Retinal pigment epithelial cell (primary cell): ENCODE data around the gene SRSF9.
"Not testable (repeated sequence)": the region's sequence is repeated elsewhere in the genome, so short reads cannot be mapped to it uniquely, and the experiment has no call there.

ENCODE experiments used
- DNase-seq: peaks from one replicate; pipeline ENCODE4 v3.0.0-alpha.2; 2010; ENCODE audit warnings: low read depth
- H3K4me3 ChIP-seq: 2 replicates; pipeline ENCODE4 v1.5.1; 2011; ENCODE audit warnings: mild to moderate bottlenecking, low read length, control low read depth, moderate library complexity
- TF ChIP-seq, protein P1 (sequence below): conservative IDR thresholded peaks from 2 replicates; pipeline ENCODE4 v1.5.1; 2011; ENCODE audit warnings: low read depth, low read length, control low read depth, inconsistent platforms

The SRSF9 gene

GRCh38 chr12:120447992-120448391, 21.6 kb downstream of the SRSF9 start:
- H3K4me3 ChIP-seq: no peak overlapping the region
- TF ChIP-seq, protein P1, sequence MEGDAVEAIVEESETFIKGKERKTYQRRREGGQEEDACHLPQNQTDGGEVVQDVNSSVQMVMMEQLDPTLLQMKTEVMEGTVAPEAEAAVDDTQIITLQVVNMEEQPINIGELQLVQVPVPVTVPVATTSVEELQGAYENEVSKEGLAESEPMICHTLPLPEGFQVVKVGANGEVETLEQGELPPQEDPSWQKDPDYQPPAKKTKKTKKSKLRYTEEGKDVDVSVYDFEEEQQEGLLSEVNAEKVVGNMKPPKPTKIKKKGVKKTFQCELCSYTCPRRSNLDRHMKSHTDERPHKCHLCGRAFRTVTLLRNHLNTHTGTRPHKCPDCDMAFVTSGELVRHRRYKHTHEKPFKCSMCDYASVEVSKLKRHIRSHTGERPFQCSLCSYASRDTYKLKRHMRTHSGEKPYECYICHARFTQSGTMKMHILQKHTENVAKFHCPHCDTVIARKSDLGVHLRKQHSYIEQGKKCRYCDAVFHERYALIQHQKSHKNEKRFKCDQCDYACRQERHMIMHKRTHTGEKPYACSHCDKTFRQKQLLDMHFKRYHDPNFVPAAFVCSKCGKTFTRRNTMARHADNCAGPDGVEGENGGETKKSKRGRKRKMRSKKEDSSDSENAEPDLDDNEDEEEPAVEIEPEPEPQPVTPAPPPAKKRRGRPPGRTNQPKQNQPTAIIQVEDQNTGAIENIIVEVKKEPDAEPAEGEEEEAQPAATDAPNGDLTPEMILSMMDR: no peak
- no peak for DNase-seq

DNA sequence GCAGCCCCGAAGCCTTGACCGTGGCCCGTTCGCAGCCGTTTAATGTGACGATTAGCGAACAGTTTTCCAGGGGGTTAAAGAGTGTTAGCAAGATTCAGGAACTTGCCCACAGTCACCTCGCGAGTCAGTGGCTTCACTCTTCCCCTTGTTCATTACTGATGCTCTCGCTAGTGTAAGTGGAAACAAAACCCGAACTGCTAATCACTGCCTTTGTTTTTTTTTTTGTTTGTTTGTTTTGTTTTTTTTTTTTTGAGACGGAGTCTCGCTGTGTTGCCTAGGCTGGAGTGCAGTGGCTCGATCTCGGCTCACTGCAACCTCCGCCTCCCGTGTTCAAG, 22.7 kb downstream of the SRSF9 start:
- DNase-seq: not testable (repeated sequence)

GRCh38 chr12:120445911-120446843, 23.4 kb downstream of the SRSF9 start, which contains the start of the genes GATC and TRIAP1:
GATC (plus strand) TSS chr12:120446444; CDS start chr12:120446481, 37 bp downstream.
TRIAP1 (minus strand) TSS chr12:120446384; CDS start chr12:120446372, 12 bp downstream.
- TF ChIP-seq, protein P1: no peak
- DNase-seq: no peak
- H3K4me3 ChIP-seq: peak within 1 kb of the TSS; percentile 97

More for the DNA sequence above, 22.7 kb downstream of the SRSF9 start:
- peak overlapping the region; percentile 97 for H3K4me3 ChIP-seq

DNA sequence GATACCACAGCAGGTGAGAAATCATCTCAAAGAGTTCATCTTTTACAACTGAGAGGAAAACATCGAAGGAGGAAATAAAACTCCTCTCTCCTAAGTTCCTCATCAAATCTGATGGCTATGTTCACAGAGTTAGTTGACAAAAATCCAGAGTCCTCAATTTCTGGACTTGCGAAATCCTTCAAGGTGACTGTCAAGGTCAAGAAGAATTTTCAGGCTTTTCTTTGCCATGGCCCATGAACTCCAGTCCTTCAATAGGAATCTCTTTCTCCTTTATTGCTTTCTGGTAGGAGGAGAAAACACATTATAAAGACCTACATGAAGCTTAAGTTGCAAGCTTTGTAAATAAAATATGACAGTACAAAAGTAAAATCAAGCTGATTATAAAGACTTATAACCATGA, 24.9 kb downstream of the SRSF9 start:
- no peak overlapping the region for H3K4me3 ChIP-seq
- TF ChIP-seq, protein P1: no peak
- DNase-seq: no peak

DNA sequence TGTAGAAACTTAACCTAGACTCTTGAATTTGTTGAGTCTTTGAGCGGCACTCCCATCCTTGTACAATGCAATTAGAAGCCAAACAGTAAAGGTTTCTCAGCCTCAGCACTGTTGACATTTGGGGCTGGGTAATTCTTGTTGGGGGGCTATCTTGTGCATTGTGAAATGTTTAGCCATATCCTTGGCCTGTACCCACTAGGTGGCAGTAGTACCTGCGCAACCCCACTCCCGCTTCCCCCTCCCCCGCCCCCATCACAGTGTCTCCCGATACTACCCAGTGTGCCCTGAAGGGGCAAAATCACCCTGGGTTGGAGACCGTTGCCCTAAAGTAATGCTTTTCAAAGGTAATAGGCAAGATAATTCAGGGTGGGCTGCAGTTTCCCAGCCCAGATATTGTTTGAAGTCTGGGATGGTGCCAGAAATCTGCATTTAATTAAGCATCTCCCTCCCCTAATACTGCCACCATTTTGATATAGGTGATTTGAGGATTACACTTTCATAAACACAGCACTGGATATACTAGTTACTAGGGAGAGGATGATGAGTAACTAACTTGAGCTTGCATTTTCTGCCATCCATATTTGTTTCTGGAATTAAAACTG, 29.8 kb downstream of the SRSF9 start:
- no peak overlapping the region for H3K4me3 ChIP-seq
- DNase-seq: no peak
- TF ChIP-seq, protein P1: peak; percentile 70

DNA sequence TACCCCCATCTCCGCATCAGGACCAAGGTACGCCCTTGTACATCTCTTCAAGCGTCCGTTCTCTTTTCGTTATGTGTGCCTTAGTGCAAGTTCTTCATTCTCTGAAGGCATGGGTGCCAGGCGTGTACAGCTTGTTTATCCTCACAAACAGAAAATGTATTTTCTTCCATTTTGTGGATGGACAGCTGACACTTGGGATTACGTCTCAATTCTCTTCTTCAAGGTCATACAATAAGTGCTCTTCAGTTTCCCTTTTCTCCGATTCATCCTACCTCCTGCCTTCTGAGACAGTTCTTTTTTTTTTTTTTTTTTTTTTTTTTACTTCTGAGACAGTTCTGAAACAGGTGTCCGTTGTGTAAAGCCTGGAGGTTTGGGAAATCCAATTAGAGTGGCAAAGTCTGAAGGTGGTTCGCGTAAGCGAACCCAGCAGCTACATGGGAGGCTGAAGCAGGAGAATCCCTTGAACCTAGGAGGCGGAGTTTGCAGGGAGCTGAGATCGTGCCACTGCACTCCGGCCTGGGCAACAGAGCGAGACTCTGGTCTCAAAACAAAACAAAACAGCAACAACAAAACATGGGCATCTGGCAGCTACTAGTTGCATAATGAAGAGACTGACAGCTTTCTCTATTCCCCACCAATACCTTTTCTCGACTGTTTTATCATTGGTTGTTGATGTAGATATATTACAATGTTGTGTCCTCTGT, 30.9 kb downstream of the SRSF9 start:
- peak overlapping the region; percentile 87 for H3K4me3 ChIP-seq
- DNase-seq: no peak
- TF ChIP-seq, protein P1: no peak

GRCh38 chr12:120437735-120438494, 31.6 kb downstream of the SRSF9 start, which contains the start of gene COX6A1:
COX6A1 (plus strand) TSS chr12:120438113; CDS start chr12:120438127, 14 bp downstream.
- peak within 1 kb of the TSS; percentile 87 for H3K4me3 ChIP-seq
- TF ChIP-seq, protein P1: peak; percentile 16
- peak; percentile 91 for DNase-seq
